GM23338 (cell line): ENCODE measurements around the gene ZNF74.

ENCODE experiments used
- CTCF ChIP-seq, 2 experiments: fragments of 200-600 bp in 1 of 2; sonication (generic) in 1 of 2; conservative IDR thresholded peaks; 2 replicates each; pipeline versions ENCODE4 v1.5.1 to v1.6.1; 2016 to 2017; ENCODE audit warnings: antibody characterized with exemption in 2 of 2, low read depth in 2 of 2, mild to moderate bottlenecking in 2 of 2, moderate library complexity in 1 of 2
- ETS1 ChIP-seq: IDR thresholded peaks from 2 replicates; pipeline ENCODE4 v1.6.1; 2016; ENCODE audit warnings: antibody characterized with exemption
- EZH2 ChIP-seq: fragments of 200-600 bp; sonication (generic); IDR thresholded peaks from one replicate; pipeline ENCODE4 v1.8.0; 2017; ENCODE audit warnings: antibody characterized with exemption, mild to moderate bottlenecking, low read depth; ENCODE audit not compliant: unreplicated experiment
- POLR2AphosphoS5 ChIP-seq: IDR thresholded peaks from 2 replicates; pipeline ENCODE4 v1.6.1; 2016; ENCODE audit warnings: antibody characterized with exemption, low read depth

- TF ChIP-seq CTCF (conservative IDR thresholded peaks at IDR 0.05; ENCODE audit: low read depth in 2 of 2) (no peak), EZH2 (no peak), ETS1 (no peak), POLR2AphosphoS5 (no peak)
These were observed 59.3 kb downstream of the ZNF74 start for GRCh38 chr22:20453222-20453621.
